CD4-positive, alpha-beta T cell treated with Interleukin-6 for 4 hours (primary cell): ENCODE results near the gene CGN.
A peak's percentile ranks its signal among the peaks of the same experiment; 100 is the strongest.

Source experiments
- DNase-seq: peaks from one replicate; pipeline ENCODE4 v3.0.0-alpha.2; 2020; ENCODE audit warnings: mixed read lengths

The CGN gene

DNA sequence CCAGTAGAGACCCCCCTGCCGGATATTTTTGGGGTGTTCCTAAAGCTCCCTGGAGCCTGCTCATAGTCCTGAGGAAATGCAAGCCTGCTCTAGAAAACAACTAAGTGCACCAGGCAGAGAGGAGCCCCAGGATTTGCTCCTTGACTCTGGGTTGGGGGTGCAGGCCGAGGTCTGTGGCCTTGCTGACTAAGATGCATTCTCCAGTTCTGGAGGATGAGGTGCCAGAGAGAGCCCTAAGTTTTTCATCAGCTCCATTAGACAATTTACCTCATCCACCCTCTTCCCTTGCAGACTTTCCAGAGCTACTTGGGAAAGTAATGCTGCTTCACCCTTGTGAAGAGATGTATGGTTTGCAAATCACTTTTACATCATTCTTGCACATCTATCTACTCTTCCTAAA lies 38.0 kb downstream of the CGN start:
- no peak for DNase-seq

- no peak for DNase-seq
Measured at GRCh38 chr1:151553659-151554058, 42.5 kb downstream of the CGN start.

DNA sequence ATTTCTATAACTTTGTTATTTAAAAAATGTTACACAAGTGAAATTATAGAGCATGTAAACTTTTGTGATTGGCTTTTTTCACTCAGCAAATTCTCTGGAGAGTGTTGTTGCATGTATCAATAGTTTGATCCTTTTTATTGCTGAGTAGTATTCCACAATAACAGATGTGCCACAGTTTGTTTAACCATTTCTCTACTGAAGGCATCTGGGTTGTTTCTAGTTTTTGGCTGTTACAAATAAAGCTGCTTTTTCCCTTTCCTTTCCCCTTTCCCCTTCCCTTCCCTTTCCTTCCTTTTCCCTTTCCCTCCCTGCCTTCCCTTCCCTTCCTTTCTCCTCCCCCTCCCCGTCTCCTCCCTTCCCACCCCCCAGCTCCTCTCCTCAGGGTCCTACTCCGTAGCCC lies 44.9 kb downstream of the CGN start:
- no peak for DNase-seq

- no peak for DNase-seq
Measured at GRCh38 chr1:151562661-151563060, 51.5 kb downstream of the CGN start.

- no peak for DNase-seq
Measured at GRCh38 chr1:151563376-151563775, 52.2 kb downstream of the CGN start.

DNA sequence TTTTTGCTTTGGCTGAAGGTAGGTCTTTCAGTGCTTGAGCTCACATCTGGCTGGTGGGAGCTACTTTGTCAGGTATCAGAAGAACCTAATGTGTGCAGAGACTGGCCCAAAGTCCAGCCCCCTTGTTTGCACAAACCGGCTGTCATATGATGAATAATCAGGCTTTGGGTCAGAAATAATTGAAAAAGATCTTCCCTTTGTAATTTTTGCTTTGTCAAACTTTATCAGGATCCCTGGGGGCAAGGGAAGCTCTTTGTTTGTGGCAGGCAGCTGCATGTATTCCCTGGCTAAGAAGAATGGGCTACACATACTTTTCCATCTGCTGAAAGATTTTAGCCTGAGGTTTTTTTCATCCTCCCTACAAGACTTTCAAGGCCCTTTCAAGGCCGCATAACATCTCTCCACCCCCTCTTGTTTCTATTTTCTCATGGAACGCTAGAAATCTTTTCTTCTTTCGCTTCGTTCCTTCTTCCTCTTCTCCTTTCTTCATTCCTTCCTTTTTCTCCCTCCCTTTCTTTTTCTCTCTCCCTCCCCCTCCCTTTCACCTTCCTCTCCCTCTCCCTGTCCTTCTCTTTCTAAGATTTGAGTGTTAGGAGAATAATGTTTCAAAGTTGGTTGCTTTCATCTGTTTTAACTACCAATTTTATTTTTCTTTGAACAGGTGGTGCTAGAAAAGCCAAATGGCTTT lies 54.5 kb downstream of the CGN start:
- DNase-seq, result no peak

- DNase-seq, result peak; percentile 33
Measured at GRCh38 chr1:151568626-151569088, 57.5 kb downstream of the CGN start.

GRCh38 chr1:151570819-151571218 lies 59.6 kb downstream of the CGN start:
- DNase-seq, result no peak

GRCh38 chr1:151574575-151575529 lies 63.7 kb downstream of the CGN start:
- DNase-seq, result no peak

- DNase-seq, result no peak
Measured at GRCh38 chr1:151577173-151577572, 66.0 kb downstream of the CGN start.

DNA sequence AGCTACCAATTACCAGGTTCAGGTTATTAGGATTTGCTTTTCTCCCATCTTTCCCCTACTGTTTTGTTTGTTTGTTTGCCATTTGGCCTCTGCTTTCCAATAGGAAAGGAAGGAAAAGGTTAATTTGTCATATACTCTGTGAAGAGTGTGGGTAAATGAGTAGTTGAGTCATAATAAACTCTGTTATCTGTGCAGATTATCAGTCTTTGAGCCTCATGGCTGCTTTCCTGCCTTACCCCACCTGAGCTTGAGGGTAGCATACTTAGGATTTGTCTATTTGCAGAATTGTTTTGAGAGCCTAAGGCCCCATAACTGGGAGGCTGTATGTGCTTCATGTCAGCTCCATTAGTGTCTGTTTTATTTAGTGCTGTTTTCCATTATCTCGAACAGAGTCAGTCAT lies 67.8 kb downstream of the CGN start:
- DNase-seq, result no peak

- DNase-seq, result no peak
Measured at GRCh38 chr1:151579436-151580225, 68.4 kb downstream of the CGN start.

DNA sequence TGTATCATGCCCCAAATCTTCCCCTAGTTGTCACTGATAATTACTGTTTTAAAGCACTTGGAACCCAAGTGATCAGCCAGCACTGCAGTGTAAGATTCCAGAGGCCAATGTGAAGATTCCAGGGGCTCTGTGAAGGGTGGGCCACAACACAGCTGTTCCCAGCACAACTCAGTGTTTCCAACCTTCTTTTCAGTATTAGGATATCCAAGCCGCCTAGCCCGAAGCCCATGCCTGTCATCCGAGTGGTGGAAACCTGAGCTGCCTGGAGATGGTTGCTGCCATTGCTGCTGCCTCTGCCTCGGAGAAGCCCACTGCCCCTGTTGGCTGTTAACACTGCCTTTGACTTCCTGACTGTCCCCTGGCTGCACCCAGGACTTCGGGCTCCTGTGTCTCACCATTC lies 70.3 kb downstream of the CGN start:
- no peak for DNase-seq

- DNase-seq, result no peak
Measured at GRCh38 chr1:151581921-151582320, 70.7 kb downstream of the CGN start.

GRCh38 chr1:151583796-151584195 lies 72.6 kb downstream of the CGN start:
- no peak for DNase-seq

- DNase-seq, result no peak
Measured at GRCh38 chr1:151584278-151584677, 73.1 kb downstream of the CGN start.

GRCh38 chr1:151584780-151585179 lies 73.6 kb downstream of the CGN start:
- DNase-seq, result no peak

GRCh38 chr1:151585622-151586021 lies 74.4 kb downstream of the CGN start:
- DNase-seq, result no peak
